Endothelial cell of umbilical vein (primary cell): ENCODE data around the gene FZD1. TPM values are rescaled to one million over a fixed set of nuclear protein-coding genes. Genes with fewer than 3 reads are reported as not detected.

Experiments used
- BruUV-seq: library from RNA; stranded (reverse); fragments of 400-500 nt; replicated peaks from 2 replicates; lab custom pipeline; 2021; lab: Mats Ljungman, UMichigan
- CTCF ChIA-PET: fragments of 300-600, 350-600 bp; sonication (Branson Sonifier 250); formaldehyde crosslinking; loops from one replicate; lab custom pipeline; 2021; ENCODE audit warnings: antibody characterized with exemption, inconsistent platforms; lab: Charles Lee
- POLR2A ChIA-PET: fragments of 300-600, 350-600 bp; sonication (Branson Sonifier 250); formaldehyde crosslinking; loops from one replicate; lab custom pipeline; 2021; ENCODE audit warnings: antibody characterized with exemption, inconsistent platforms; lab: Charles Lee
- DNase-seq: peaks from one replicate; pipeline ENCODE4 v3.0.0-alpha.2; 2011; ENCODE audit warnings: low read depth, low spot score
- FAIRE-seq: peaks from 2 replicates; lab custom pipeline; 2011; peaks lifted over from hg19 to GRCh38; lab: Jason Lieb, UNC
- H2AFZ ChIP-seq: 2 replicates; pipeline ENCODE4 v1.6.0; 2012; ENCODE audit warnings: low read depth, low read length, control low read depth, inconsistent platforms
- H3K27ac ChIP-seq: 2 replicates; pipeline ENCODE4 v1.5.1; 2011; ENCODE audit warnings: low read depth, mild to moderate bottlenecking, control low read depth, low read length, moderate library complexity; ENCODE audit not compliant: insufficient read depth
- H3K27me3 ChIP-seq, 2 experiments: 2 replicates each; pipeline versions ENCODE4 v1.6.0 to v1.6.1; 2011; ENCODE audit warnings: low read length in 2 of 2, mixed read lengths in 1 of 2; ENCODE audit not compliant: control insufficient read depth in 2 of 2, insufficient read depth in 2 of 2
- H3K36me3 ChIP-seq, 2 experiments: 2 replicates in 1 of 2; 3 replicates in 1 of 2; pipeline ENCODE4 v1.5.1; 2011; ENCODE audit warnings: low read length in 2 of 2, mild to moderate bottlenecking in 1 of 2, moderate library complexity in 1 of 2; ENCODE audit not compliant: control insufficient read depth in 2 of 2, insufficient read depth in 2 of 2; ENCODE audit errors: extremely low read depth in 1 of 2
- H3K4me1 ChIP-seq: 3 replicates; pipeline ENCODE4 v1.5.1; 2011; ENCODE audit warnings: mild to moderate bottlenecking, low read length; ENCODE audit not compliant: control insufficient read depth, insufficient read depth; ENCODE audit errors: extremely low read depth
- H3K4me2 ChIP-seq: 2 replicates; pipeline ENCODE4 v1.6.1; 2011; ENCODE audit warnings: low read length, control low read depth, mixed read lengths; ENCODE audit not compliant: insufficient read depth
- H3K4me3 ChIP-seq, 3 experiments: fragments of 200-600 bp in 1 of 3; sonication (generic), shearing (Covaris generic) in 1 of 3; replicated peaks in 1 of 3; 2 replicates each; pipeline ENCODE4 v1.5.1; 2011 to 2016; ENCODE audit warnings: control low read depth in 3 of 3, low read length in 3 of 3, mild to moderate bottlenecking in 2 of 3, inconsistent platforms in 1 of 3, low read depth in 1 of 3, moderate library complexity in 1 of 3; ENCODE audit not compliant: insufficient read depth in 1 of 3
- H3K79me2 ChIP-seq: 2 replicates; pipeline ENCODE4 v1.6.0; 2012; ENCODE audit warnings: low read length, inconsistent platforms; ENCODE audit not compliant: control insufficient read depth, insufficient read depth
- H3K9ac ChIP-seq: replicated peaks from 2 replicates; pipeline ENCODE3; 2011; ENCODE audit warnings: low read length, control low read depth; ENCODE audit not compliant: insufficient read depth; ENCODE audit errors: extremely low read depth
- H3K9me1 ChIP-seq: replicated peaks from 3 replicates; pipeline ENCODE4 v1.6.0; 2011; ENCODE audit warnings: mild to moderate bottlenecking, low read length; ENCODE audit not compliant: control insufficient read depth, insufficient read depth; ENCODE audit errors: extremely low read depth
- H3K9me3 ChIP-seq: replicated peaks from 2 replicates; pipeline ENCODE4 v1.5.1; 2012; ENCODE audit warnings: low read length, inconsistent platforms; ENCODE audit not compliant: control insufficient read depth, insufficient read depth
- H4K20me1 ChIP-seq: replicated peaks from 2 replicates; pipeline ENCODE3; 2011; ENCODE audit warnings: mild to moderate bottlenecking, low read length; ENCODE audit not compliant: control insufficient read depth, insufficient read depth; ENCODE audit errors: extremely low read depth
- CTCF ChIP-seq, 2 donors: IDR thresholded peaks; 1 replicate in 1 of 2; 2 replicates in 1 of 2; pipeline ENCODE4 v1.5.1; 2011; ENCODE audit warnings: low read length in 2 of 2, mild to moderate bottlenecking in 2 of 2, moderate library complexity in 2 of 2, control low read depth in 1 of 2, inconsistent platforms in 1 of 2, low read depth in 1 of 2; ENCODE audit not compliant: insufficient read depth in 1 of 2; ENCODE audit errors: extremely low read depth in 1 of 2
- EZH2 ChIP-seq: IDR thresholded peaks from 2 replicates; pipeline ENCODE4 v1.6.1; 2012; ENCODE audit warnings: borderline replicate concordance, low read depth, mild to moderate bottlenecking, moderate library complexity, low read length, inconsistent platforms; ENCODE audit not compliant: severe bottlenecking
- FOS ChIP-seq: IDR thresholded peaks from 2 replicates; pipeline ENCODE4 v1.6.1; 2011; ENCODE audit warnings: mild to moderate bottlenecking, low read length, moderate library complexity, borderline replicate concordance; ENCODE audit not compliant: insufficient read depth
- GATA2 ChIP-seq: IDR thresholded peaks from 2 replicates; pipeline ENCODE4 v1.7.0; 2011; ENCODE audit warnings: low read depth, mild to moderate bottlenecking, moderate library complexity, mixed read lengths, low read length; ENCODE audit not compliant: insufficient read length, insufficient read depth
- JUN ChIP-seq: IDR thresholded peaks from 2 replicates; pipeline ENCODE4 v1.6.1; 2011; ENCODE audit warnings: borderline replicate concordance, low read depth; ENCODE audit not compliant: insufficient read length, insufficient read depth
- MAX ChIP-seq: IDR thresholded peaks from 2 replicates; pipeline ENCODE4 v1.6.1; 2011; ENCODE audit not compliant: insufficient read depth, insufficient read length
- MYC ChIP-seq: IDR thresholded peaks from one replicate; pipeline ENCODE4 v1.6.1; 2011; ENCODE audit warnings: mild to moderate bottlenecking, low read depth, low read length
- POLR2A ChIP-seq: IDR thresholded peaks from 2 replicates; pipeline ENCODE4 v1.6.1; 2012; ENCODE audit warnings: low read depth, mild to moderate bottlenecking, control low read depth, low read length
- POLR2AphosphoS5 ChIP-seq: IDR thresholded peaks from 2 replicates; pipeline ENCODE4 v1.6.1; 2012; ENCODE audit warnings: low read depth, mild to moderate bottlenecking, control low read depth, low read length, moderate library complexity; ENCODE audit not compliant: insufficient read depth
- dilution Hi-C: fragments of 300-500 bp; cut with MboI; formaldehyde crosslinking; loops from one replicate; pipeline ENCODE4 v1.15.0; 2019; ENCODE audit warnings: low sequenced_read_pairs; ENCODE audit not compliant: extremely low pct_ligation_motif_present
- intact Hi-C: fragments of 100-400 bp; cut with micrococcal nuclease; formaldehyde crosslinking; loops from one replicate; pipeline ENCODE4 v1.10.0; 2022
- polyA plus RNA-seq, 4 experiments: library from polyadenylated mRNA; depleted of rRNA in 3 of 4; stranded (reverse) in 3 of 4; unstranded in 1 of 4; fragments of >200 nt; gene quantifications; 2 replicates each; pipeline versions ENCODE4 v1.2.1 to v1.2.3, GENCODE V29; 2011 to 2012; ENCODE audit warnings: missing spikeins in 1 of 4
- total RNA-seq: library from RNA; stranded (reverse); gene quantifications from 2 replicates; pipeline ENCODE4 v1.2.3, GENCODE V29; 2021

The FZD1 gene
- total and polyA plus RNA-seq, 2 donors (not counting 3 experiments of a cell fraction or from before 2014, with no cell fraction given): 2.4 to 3.4 TPM

- H4K20me1 ChIP-seq: no peaks in the 10 kb centered on the region
- intact Hi-C loops (no loop called here), dilution Hi-C loops (no loop called here)
- no peak for TF ChIP-seq POLR2AphosphoS5
- no peak for TF ChIP-seq POLR2A
- no peaks in the 10 kb centered on the region for H3K79me2 ChIP-seq
- FAIRE-seq (no peak), DNase-seq (no peak)
- H3K27me3 ChIP-seq: peaks cover 0 to 5% of the 10 kb centered on the region in 2 experiments
- no peaks in the 10 kb centered on the region for H3K9me3 ChIP-seq
- H3K4me3 ChIP-seq: no peak overlapping the region
- no peaks in the 10 kb centered on the region for H3K36me3 ChIP-seq
- H3K9ac ChIP-seq: no peak overlapping the region
- no peaks in the 10 kb centered on the region for H3K9me1 ChIP-seq
- H3K4me1 ChIP-seq: no peaks in the 10 kb centered on the region
- ChIA-PET POLR2A (no interaction called here), CTCF (no interaction called here)
- H3K4me2 ChIP-seq: no peak overlapping the region
- no TSS peak for BruUV-seq
- H3K27ac ChIP-seq: no peak overlapping the region
- no peak overlapping the region for H2AFZ ChIP-seq
These were observed 38.6 kb downstream of the FZD1 start for GRCh38 chr7:91302794-91303193.

GRCh38 chr7:91306266-91306665, 42.0 kb downstream of the FZD1 start:
- ChIA-PET CTCF (no interaction called here), POLR2A (no interaction called here)
- TF ChIP-seq CTCF (IDR thresholded peaks at IDR 0.05; ENCODE audit: extremely low read depth in 1 of 2, insufficient read depth in 1 of 2, low read depth in 1 of 2, low read length in 2 of 2) (no peak), MYC (no peak), POLR2AphosphoS5 (no peak), JUN (no peak), MAX (no peak), EZH2 (no peak), GATA2 (no peak), FOS (no peak), POLR2A (no peak)
- Histone ChIP-seq H3K4me1 (no peaks in the 10 kb centered on the region), H3K9ac (no peak overlapping the region), H3K36me3 (no peaks in the 10 kb centered on the region), H3K9me1 (no peaks in the 10 kb centered on the region), H4K20me1 (no peaks in the 10 kb centered on the region), H3K4me2 (no peak overlapping the region), H3K79me2 (no peaks in the 10 kb centered on the region), H3K4me3 (no peak overlapping the region), H2AFZ (no peak overlapping the region), H3K27me3 (peaks cover 0 to 2% of the 10 kb centered on the region in 2 experiments), H3K9me3 (no peaks in the 10 kb centered on the region), H3K27ac (no peak overlapping the region)
- no peak for DNase-seq
- no TSS peak for BruUV-seq
- intact Hi-C loops: no loop called here
- no peak for FAIRE-seq
- dilution Hi-C loops: no loop called here
